ENCODE data around the gene DUSP11.

- peak; percentile 74 for TF ChIP-seq CTCF (IDR thresholded peaks at IDR 0.05; ENCODE audit: insufficient read depth, low read length, poor library complexity, severe bottlenecking)
- TF ChIP-seq EZH2phosphoT487 (conservative IDR thresholded peaks at IDR 0.05; ENCODE audit: low read length), result no peak
Measured at GRCh38 chr2:73779467-73780236, at the start of gene DUSP11.
